Fibroblast of mammary gland (primary cell): ENCODE data around the gene JAZF1.

ENCODE experiments used
- DNase-seq: peaks from one replicate; pipeline ENCODE4 v3.0.0-alpha.2; 2010; ENCODE audit warnings: low read depth
- H3K4me3 ChIP-seq: 2 replicates; pipeline ENCODE4 v1.5.1; 2011; ENCODE audit warnings: low read depth, mild to moderate bottlenecking, low read length, moderate library complexity; ENCODE audit not compliant: control insufficient read depth
- CTCF ChIP-seq: conservative IDR thresholded peaks from 2 replicates; pipeline ENCODE4 v1.5.1; 2011; ENCODE audit warnings: low read depth, low read length, inconsistent platforms; ENCODE audit not compliant: control insufficient read depth, insufficient read depth

Gene JAZF1

DNA sequence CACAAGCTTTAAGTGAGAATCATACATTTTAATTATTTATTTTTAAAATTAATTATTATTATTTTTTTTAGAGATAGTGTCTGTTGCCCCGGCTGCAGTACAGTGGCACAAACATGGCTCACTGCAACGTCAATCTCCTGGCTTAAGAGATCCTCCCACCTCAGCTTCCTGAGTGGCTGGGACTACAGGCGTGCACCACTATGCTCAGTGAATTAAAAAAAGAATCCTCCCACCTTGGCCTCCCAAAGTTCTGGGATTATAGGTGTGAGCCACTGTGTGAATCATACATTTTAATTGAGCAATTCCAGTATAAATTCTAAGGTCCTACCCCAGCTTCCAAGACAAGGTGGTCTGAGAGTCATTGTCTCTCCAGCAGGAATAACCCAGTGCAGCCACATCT, 172.4 kb downstream of the JAZF1 start:
- H3K4me3 ChIP-seq: no peak overlapping the region
- no peak for DNase-seq
- no peak for TF ChIP-seq CTCF

DNA sequence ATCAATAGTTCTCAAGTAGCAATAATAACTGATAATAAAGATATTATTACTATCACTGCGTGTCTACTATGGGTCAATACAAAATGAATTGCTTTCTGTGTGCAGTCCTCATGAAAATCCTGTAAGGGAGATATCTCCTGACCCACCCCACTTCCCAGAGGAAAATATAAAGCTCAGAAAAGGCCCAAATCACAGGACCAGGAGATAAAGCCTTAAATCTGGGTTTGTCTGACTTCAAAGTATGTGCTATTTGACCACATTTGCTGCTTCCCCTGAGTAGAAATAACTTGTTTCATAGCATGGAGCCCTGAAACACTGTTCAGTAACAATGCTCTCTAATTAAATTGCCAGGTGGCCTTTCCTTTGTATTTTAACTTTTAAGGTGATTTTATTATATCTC, 174.1 kb downstream of the JAZF1 start:
- DNase-seq: no peak
- TF ChIP-seq CTCF: no peak
- no peak overlapping the region for H3K4me3 ChIP-seq

DNA sequence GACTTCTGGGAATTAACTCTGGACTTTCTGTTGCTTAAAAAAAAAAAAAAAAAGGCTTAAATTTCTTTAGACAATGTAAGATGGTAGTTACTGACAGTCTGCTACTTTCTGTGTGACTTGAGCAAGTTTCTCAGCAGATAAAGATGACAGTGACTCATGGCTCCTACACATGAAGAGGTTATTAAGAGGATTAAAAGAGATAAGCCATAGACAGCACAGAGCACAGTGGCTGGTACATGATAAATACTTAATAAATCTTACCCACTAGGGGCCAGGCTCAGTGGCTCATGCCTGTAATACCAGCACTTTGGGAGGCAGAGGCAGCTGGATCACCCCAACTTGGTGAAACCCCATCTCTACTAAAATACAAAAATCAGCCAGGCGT, 174.8 kb downstream of the JAZF1 start:
- no peak for DNase-seq
- no peak overlapping the region for H3K4me3 ChIP-seq
- no peak for TF ChIP-seq CTCF

GRCh38 chr7:28005075-28005846, 175.3 kb downstream of the JAZF1 start:
- DNase-seq: peak; percentile 49
- H3K4me3 ChIP-seq: no peak overlapping the region
- no peak for TF ChIP-seq CTCF

DNA sequence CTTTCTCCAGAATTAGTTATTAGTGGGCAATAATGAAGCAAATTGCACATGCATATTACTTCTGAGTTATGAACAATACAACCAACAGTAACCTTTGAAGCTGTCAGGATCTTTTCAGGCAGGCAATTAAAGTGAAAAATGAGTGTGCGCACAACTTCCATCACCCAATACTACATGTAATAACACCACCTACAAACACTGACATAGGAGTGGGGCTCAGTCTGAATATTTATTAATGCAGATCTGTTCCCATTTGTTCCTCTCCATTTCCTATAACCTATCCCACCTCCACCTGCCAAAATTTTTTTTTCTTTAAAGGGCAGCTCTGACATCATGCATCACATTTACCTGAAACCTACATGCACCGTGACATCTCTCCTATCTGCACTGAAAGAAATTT, 177.2 kb downstream of the JAZF1 start:
- no peak for TF ChIP-seq CTCF
- H3K4me3 ChIP-seq: no peak overlapping the region
- no peak for DNase-seq

GRCh38 chr7:28002638-28003037, 178.0 kb downstream of the JAZF1 start:
- no peak for TF ChIP-seq CTCF
- peak; percentile 43 for DNase-seq
- no peak overlapping the region for H3K4me3 ChIP-seq
